Fibroblast of lung (primary cell): ENCODE results near the gene PARP12.

Experiments
- CTCF ChIP-seq, 2 donors: IDR thresholded peaks in 1 of 2; conservative IDR thresholded peaks in 1 of 2; 1 replicate in 1 of 2; 2 replicates in 1 of 2; pipeline ENCODE4 v1.5.1; 2011 to 2012; ENCODE audit warnings: low read length in 2 of 2, control low read depth in 1 of 2, inconsistent platforms in 1 of 2, low read depth in 1 of 2, mild to moderate bottlenecking in 1 of 2
- EZH2 ChIP-seq: IDR thresholded peaks from 2 replicates; pipeline ENCODE4 v1.5.1; 2012; ENCODE audit warnings: low read length, control low read depth, mild to moderate bottlenecking; ENCODE audit errors: missing control alignments

- no peak for TF ChIP-seq CTCF (conservative IDR thresholded peaks at IDR 0.05 in 1 of 2, IDR thresholded peaks at IDR 0.05 in 1 of 2; ENCODE audit: low read depth in 1 of 2, low read length in 2 of 2)
- TF ChIP-seq EZH2, result no peak
These were observed 45.2 kb downstream of the PARP12 start for GRCh38 chr7:140017543-140017942.
